Tibial nerve (tissue), 4 donors: ENCODE data around the gene C3orf33. TPM values are rescaled to one million over a fixed set of nuclear protein-coding genes. Genes with fewer than 3 reads are reported as not detected.
"Not testable (repeated sequence)": the region's sequence is repeated elsewhere in the genome, so short reads cannot be mapped to it uniquely, and the experiment has no call there.

Experiments used
- DNase-seq, 2 donors: peaks; one replicate each; pipeline ENCODE4 v3.0.0-alpha.2; 2019; ENCODE audit warnings: low spot score in 2 of 2
- H3K27ac ChIP-seq, 4 donors: fragments of 200-600 bp; sonication (generic) in 3 of 4; one replicate each; pipeline ENCODE4 v1.5.1; 2017 to 2019; ENCODE audit warnings: mild to moderate bottlenecking in 1 of 4
- H3K27me3 ChIP-seq, 2 donors: fragments of 200-600 bp; sonication (generic) in 1 of 2; one replicate each; pipeline versions ENCODE4 v1.5.1 to v1.6.0; 2017 to 2019
- H3K36me3 ChIP-seq, 3 donors: fragments of 200-600 bp; sonication (generic); one replicate each; pipeline ENCODE4 v1.5.1; 2018 to 2019
- H3K4me1 ChIP-seq, 4 donors: fragments of 200-600 bp; sonication (generic) in 3 of 4; one replicate each; pipeline ENCODE4 v1.5.1; 2017 to 2019
- H3K4me3 ChIP-seq, 4 donors: fragments of 200-600 bp; sonication (generic) in 3 of 4; one replicate each; pipeline ENCODE4 v1.5.1; 2017 to 2019; ENCODE audit warnings: mild to moderate bottlenecking in 1 of 4, moderate library complexity in 1 of 4
- H3K9me3 ChIP-seq, 4 donors: fragments of 200-600 bp; sonication (generic) in 3 of 4; one replicate each; pipeline ENCODE4 v1.5.1; 2017 to 2019
- CTCF ChIP-seq, 5 experiments: fragments of 200-600 bp in 3 of 5; fragments of 450-650 bp in 2 of 5; sonication (generic) in 3 of 5; IDR thresholded peaks; one replicate each; pipeline ENCODE4 v1.5.1; 2016 to 2019; ENCODE audit warnings: antibody characterized with exemption in 5 of 5, mild to moderate bottlenecking in 3 of 5, moderate library complexity in 2 of 5
- EP300 ChIP-seq, 2 donors: sonication (generic); formaldehyde crosslinking; IDR thresholded peaks; one replicate each; pipeline ENCODE4 v1.6.1; 2017; ENCODE audit warnings: antibody characterized with exemption in 2 of 2, mild to moderate bottlenecking in 1 of 2
- POLR2A ChIP-seq, 2 donors: fragments of 450-650 bp; IDR thresholded peaks; one replicate each; pipeline ENCODE4 v1.6.1; 2017; ENCODE audit warnings: antibody characterized with exemption in 2 of 2, mild to moderate bottlenecking in 2 of 2, moderate library complexity in 2 of 2
- WGBS, 2 donors: methylation state at CpG; one replicate each; pipeline ENCODE4 v1.1.5; 2018; 5-methylcytosine and 5-hydroxymethylcytosine counted together
- total RNA-seq, 4 donors: library from RNA; depleted of rRNA; stranded (reverse); fragments of >200 nt; gene quantifications; one replicate each; pipeline ENCODE4 v1.1.0, GENCODE V29; 2016

The C3orf33 gene, protein sequence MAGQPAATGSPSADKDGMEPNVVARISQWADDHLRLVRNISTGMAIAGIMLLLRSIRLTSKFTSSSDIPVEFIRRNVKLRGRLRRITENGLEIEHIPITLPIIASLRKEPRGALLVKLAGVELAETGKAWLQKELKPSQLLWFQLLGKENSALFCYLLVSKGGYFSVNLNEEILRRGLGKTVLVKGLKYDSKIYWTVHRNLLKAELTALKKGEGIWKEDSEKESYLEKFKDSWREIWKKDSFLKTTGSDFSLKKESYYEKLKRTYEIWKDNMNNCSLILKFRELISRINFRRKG
- 1 to 10 TPM; 1.4 to 5.9 (median 3.4) TPM for total RNA-seq

DNA sequence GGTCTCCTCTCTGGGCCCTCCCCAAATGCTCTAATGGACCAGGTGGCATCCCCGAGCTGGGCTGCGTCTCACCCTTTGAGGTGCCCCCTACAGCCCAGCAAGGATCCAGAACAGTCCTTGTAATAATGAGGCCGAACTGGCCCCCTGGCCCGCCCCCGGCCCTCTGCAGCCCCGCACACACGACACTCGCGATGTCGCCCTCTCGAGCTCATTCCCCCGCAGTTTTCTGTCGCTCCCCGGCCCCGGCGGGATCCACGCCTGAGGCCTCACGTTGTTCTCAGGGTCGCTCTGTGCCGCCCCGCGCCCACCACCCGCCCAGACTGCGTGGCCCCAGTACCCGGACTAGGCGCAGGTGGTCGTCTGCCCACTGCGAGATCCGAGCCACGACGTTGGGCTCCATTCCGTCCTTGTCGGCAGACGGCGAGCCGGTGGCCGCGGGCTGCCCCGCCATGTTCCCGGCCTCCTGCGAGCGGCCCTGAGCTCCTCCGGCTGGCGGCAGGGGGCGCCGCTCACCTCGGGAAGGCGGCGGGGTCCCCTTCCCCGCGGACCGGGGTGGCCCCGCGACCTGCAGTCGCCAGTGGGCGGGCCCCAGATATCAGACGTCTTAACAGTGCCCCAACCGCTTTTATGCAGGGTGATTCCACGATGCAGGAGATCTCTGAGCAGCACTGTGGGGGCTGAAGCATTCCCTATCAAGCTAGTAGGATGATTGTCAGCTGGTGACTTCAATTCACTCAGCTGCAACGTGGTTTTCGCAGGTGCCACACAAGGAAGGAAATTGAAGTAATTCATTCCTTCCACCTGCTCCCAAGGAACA lies at the start of gene C3orf33:
TSS of gene C3orf33 (minus strand) at position 477 of the 817 bp plus-strand sequence. CDS start at position 451, 26 bp downstream.
- peak; percentile 34 to 54 for DNase-seq
- no peaks in the 10 kb centered on the region for H3K9me3 ChIP-seq
- 1 to 2% methylated on average over 22 to 26 of the region's 61 CpGs for WGBS, 2 donors
- no peaks in the 10 kb centered on the region for H3K27me3 ChIP-seq
- H3K4me1 ChIP-seq: peaks cover 0 to 16% (median 0%) of the 10 kb centered on the region in 4 donors
- H3K4me3 ChIP-seq: peak within 1 kb of the TSS; percentile 80 to 99 (median 90)
- peaks cover 0 to 21% (median 0%) of the 10 kb centered on the region in 3 donors for H3K36me3 ChIP-seq
- TF ChIP-seq EP300 (IDR thresholded peaks at IDR 0.05) (peak in 1 of 2 donors; percentile 54), CTCF (IDR thresholded peaks at IDR 0.05) (peak; percentile 84 to 94 (median 92)), POLR2A (IDR thresholded peaks at IDR 0.05) (no peak)
- H3K27ac ChIP-seq: peak within 1 kb of the TSS; percentile 89 to 96 (median 95)

GRCh38 chr3:155854141-155854940 lies 48.3 kb upstream of the C3orf33 start, which contains the start of gene SLC33A1:
TSS of gene SLC33A1 (minus strand) at chr3:155854427. CDS start at chr3:155853997, 430 bp downstream.
- 0 to 1% methylated on average over 42 to 46 of the region's 50 CpGs for WGBS, 2 donors
- peaks cover 3 to 50% (median 31%) of the 10 kb centered on the region in 4 donors for H3K4me1 ChIP-seq
- peak; percentile 97 for DNase-seq

GRCh38 chr3:155853214-155854140 lies 47.4 kb upstream of the C3orf33 start:
- H3K9me3 ChIP-seq: no peaks in the 10 kb centered on the region
- peaks cover 3 to 59% (median 33%) of the 10 kb centered on the region in 4 donors for H3K4me1 ChIP-seq
- 2 to 3% methylated on average over 41 to 45 of the region's 45 CpGs for WGBS, 2 donors
- peak overlapping the region; percentile 90 to 98 (median 94) for H3K27ac ChIP-seq
- H3K27me3 ChIP-seq: no peaks in the 10 kb centered on the region
- TF ChIP-seq EP300 (IDR thresholded peaks at IDR 0.05) (no peak), CTCF (IDR thresholded peaks at IDR 0.05) (no peak), POLR2A (IDR thresholded peaks at IDR 0.05) (no peak)
- H3K4me3 ChIP-seq: peak overlapping the region; percentile 73 to 99 (median 84)
- peak in 1 of 2 donors; percentile 7 for DNase-seq
- H3K36me3 ChIP-seq: peaks cover 0 to 8% (median 0%) of the 10 kb centered on the region in 3 donors

More at GRCh38 chr3:155854141-155854940, 48.3 kb upstream of the C3orf33 start, which contains the start of gene SLC33A1:
- peak; percentile 63 to 80 for TF ChIP-seq POLR2A (IDR thresholded peaks at IDR 0.05)
- TF ChIP-seq EP300 (IDR thresholded peaks at IDR 0.05): peak; percentile 88 to 97
- TF ChIP-seq CTCF (IDR thresholded peaks at IDR 0.05): peak in 2 of 5 experiments; percentile 7 to 29
- Histone ChIP-seq H3K27me3 (no peaks in the 10 kb centered on the region), H3K36me3 (no peaks in the 10 kb centered on the region), H3K27ac (peak within 1 kb of the TSS; percentile 93 to 99 (median 96)), H3K9me3 (no peaks in the 10 kb centered on the region), H3K4me3 (peak within 1 kb of the TSS; percentile 73 to 99 (median 84))

DNA sequence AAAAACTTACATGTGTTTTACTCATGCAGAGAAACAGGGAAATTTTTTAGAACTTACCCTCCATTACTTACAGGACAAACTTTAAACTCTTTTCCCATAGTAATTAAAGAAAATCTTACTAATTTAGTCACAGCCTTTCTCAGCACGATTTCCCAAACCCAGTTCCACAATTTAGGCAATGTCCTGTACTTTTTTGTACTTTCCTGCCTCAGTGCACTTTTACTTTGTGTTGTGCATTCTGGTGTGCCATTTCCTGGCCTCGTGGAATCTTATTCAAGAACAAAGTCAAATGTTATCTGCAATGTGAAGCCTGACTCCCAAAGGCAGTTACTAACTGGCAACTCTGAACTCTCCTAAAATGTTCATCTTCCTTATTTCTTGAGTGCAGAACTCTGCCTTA lies 46.3 kb upstream of the C3orf33 start:
- WGBS, 2 donors: 30 to 44% methylated on average over 2 of the region's 2 CpGs
- TF ChIP-seq POLR2A (IDR thresholded peaks at IDR 0.05) (no peak), EP300 (IDR thresholded peaks at IDR 0.05) (no peak), CTCF (IDR thresholded peaks at IDR 0.05) (no peak)
- H3K9me3 ChIP-seq: no peaks in the 10 kb centered on the region
- H3K27ac ChIP-seq: peak overlapping the region in 1 of 4 donors; percentile 98
- H3K36me3 ChIP-seq: peaks cover 0 to 19% (median 0%) of the 10 kb centered on the region in 3 donors
- DNase-seq: no peak
- H3K4me3 ChIP-seq: peak overlapping the region; percentile 73 to 99 (median 84)
- H3K4me1 ChIP-seq: peaks cover 3 to 68% (median 33%) of the 10 kb centered on the region in 4 donors
- no peaks in the 10 kb centered on the region for H3K27me3 ChIP-seq

GRCh38 chr3:155849404-155849803 lies 43.3 kb upstream of the C3orf33 start:
- WGBS, 2 donors: 75 to 80% methylated on average over 3 of the region's 3 CpGs
- peaks cover 0 to 34% (median 0%) of the 10 kb centered on the region in 3 donors for H3K36me3 ChIP-seq
- peaks cover 3 to 87% (median 39%) of the 10 kb centered on the region in 4 donors for H3K4me1 ChIP-seq
- not testable (repeated sequence) for H3K27ac ChIP-seq, H3K4me3 ChIP-seq, H3K9me3 ChIP-seq, H3K27me3 ChIP-seq, DNase-seq
